LNCAP (cell line): Measurements from ENCODE around the gene GTF2F2.

Source experiments
- CTCF ChIP-seq: fragments of 450-650 bp; IDR thresholded peaks from 2 replicates; pipeline ENCODE4 v1.5.1; 2017; ENCODE audit warnings: mild to moderate bottlenecking

GTF2F2 gene

GRCh38 chr13:45278096-45278645 lies 157.9 kb downstream of the GTF2F2 start:
- TF ChIP-seq CTCF: no peak

DNA sequence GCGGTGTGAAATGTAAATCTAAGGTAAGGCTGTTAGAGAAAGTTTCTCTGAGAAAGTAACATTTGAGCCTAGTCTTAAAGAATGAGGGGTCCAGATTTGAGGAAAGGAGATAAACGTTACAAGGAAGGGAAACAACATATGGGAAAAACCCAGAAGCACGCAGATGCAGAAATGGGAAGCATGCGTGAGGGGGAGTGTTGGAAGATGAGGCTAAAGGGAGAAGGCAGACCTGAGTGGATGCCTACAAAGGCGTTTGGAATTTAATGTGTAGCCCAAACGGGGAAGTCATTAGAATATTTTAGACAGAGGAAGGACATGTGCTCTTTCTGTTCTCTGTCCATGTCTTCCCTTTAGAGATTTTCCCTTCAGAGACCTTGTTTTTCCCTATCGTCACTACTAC lies 159.7 kb downstream of the GTF2F2 start:
- TF ChIP-seq CTCF: no peak

DNA sequence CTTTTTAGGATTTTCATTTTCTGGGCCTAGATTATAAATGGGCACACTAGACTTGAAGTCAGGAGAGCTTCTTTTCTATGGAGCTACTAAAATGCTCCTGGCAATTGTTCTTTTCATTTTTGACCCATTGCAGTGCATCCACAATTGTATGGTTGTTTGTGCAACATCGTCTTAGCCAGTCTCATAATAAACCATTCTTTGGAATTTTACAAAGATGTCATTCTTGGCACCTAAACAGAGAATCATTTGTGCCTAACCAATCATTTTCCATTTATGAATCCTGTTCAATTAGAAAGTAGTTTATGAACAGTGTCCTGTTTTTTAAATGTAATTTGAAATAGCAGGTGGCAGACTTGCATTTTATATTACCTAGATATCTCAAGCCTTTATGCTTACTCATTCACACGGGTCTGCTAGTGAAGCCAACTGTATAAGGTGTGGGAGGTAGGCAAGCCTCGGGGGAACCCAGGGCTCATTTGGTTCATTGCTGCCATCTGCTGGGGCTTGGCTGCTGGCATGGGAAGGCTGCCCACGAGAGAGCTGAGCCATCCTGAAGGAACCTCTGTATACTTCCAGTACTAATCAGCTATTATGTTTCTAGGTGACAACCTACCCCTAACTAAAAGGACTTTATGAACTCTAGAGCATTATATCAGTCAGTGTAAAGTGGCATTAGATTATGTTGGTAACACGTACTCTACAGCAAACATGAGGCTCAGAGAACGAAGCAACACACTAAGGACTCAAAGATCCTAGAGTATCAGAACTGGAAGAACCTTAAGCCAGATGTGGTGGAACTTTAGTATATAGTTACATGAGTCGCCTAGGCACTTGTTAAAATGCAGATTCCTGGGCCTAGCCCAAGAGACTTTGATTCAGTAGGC lies 160.7 kb downstream of the GTF2F2 start:
- peak; percentile 76 for TF ChIP-seq CTCF

- no peak for TF ChIP-seq CTCF
Observed at GRCh38 chr13:45282994-45283393, 162.7 kb downstream of the GTF2F2 start.

DNA sequence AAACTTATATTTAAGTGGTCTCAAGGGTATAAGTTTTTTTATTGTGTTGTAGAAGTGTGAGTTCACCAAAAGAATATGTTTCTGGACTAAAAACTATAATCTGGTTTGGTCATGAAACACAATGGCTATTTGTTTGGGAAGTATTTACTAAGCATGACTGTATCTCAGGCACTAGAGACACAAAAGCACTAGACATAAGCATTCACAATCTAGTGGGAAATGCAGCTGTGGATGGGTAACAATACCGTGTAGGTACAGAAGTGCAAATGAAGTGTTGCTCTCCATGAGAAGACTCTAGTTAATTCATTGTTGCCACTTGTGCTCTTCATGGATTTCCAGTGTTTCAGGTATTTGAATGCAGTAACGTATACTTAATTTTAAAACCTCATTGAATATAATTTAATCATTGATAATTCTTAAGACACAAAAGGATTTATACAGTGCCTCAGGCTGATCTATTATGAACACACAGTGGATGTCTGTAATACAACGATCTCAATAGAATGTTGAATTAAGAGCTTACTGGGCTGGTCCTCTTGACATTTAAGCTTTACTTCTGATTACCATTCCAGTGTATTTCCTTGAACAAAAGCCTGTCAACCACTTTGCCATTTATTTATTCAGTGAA lies 169.7 kb downstream of the GTF2F2 start:
- TF ChIP-seq CTCF: no peak

DNA sequence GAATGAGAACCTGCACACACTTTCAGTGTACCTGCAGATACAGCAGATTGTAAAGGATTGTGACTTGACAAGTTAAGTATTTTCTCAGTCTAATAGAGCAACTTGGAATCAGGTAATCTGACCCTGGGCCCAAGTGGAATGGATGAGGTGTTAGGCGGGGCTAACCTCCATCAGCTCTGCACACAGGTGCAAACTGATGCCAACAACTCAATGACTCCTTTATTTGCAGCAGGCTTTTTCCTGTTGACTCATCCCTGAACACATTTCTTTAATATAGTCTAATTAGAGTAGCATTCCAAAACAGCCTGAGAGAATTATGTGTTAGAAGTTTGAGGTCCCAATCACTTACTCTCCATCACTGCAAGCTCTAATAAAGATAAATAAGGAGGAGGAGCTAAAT lies 171.9 kb downstream of the GTF2F2 start:
- no peak for TF ChIP-seq CTCF

DNA sequence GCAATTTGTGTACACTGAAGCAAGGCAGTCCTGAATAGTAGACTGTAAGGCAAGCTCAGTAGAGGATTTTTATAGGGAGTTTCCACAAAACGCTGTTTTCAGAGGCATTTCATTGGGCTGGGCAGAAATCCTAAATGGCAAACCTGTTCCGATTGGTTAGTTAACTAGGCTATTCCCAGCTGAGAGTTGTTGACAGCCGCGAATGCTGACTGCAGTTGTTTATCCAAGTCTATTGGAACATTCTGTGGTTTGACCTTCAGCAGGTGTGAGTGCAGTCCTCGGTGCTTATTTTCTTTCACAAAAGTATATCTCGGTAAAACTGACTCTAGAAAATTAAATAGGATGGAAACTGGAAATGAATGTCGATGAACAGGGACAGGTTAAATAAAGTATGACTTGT lies 175.2 kb downstream of the GTF2F2 start:
- TF ChIP-seq CTCF: no peak
